Panc1 (cell line): ENCODE data around the gene CASP3. TPM values are rescaled to one million over a fixed set of nuclear protein-coding genes. Genes with fewer than 3 reads are reported as not detected.
A peak's percentile ranks its signal among the peaks of the same experiment; 100 is the strongest.

Experiments used
- ATAC-seq: fragments of 200-7000 bp; cut with Tn5 transposase; 2 replicates; pipeline ENCODE4 v1.9.1; 2020; ENCODE audit warnings: mild to moderate bottlenecking, moderate library complexity
- BruUV-seq: library from RNA; stranded (reverse); fragments of 400-500 nt; replicated peaks from 2 replicates; lab custom pipeline; 2021; lab: Mats Ljungman, UMichigan
- CTCF ChIA-PET: fragments of 300-600 bp; sonication (Branson Sonifier 250); formaldehyde crosslinking; loops from one replicate; lab custom pipeline; 2022; ENCODE audit warnings: antibody characterized with exemption; lab: Charles Lee
- POLR2A ChIA-PET: fragments of 300-600 bp; sonication (Branson Sonifier 250); formaldehyde crosslinking; loops from one replicate; lab custom pipeline; 2022; ENCODE audit warnings: antibody characterized with exemption; lab: Charles Lee
- DNase-seq: peaks from one replicate; pipeline ENCODE4 v3.0.0-alpha.2; 2010; ENCODE audit warnings: low read depth, low spot score
- H3K27ac ChIP-seq: 2 replicates; pipeline ENCODE4 v1.5.1; 2011; ENCODE audit warnings: mild to moderate bottlenecking, low read length, inconsistent platforms
- H3K27me3 ChIP-seq: fragments of 200-500 bp; sonication (Bioruptor generic); 2 replicates; pipeline ENCODE4 v1.6.0; 2014; ENCODE audit warnings: low read length, inconsistent platforms; ENCODE audit not compliant: control insufficient read depth, insufficient read depth
- H3K36me3 ChIP-seq: fragments of 200-500 bp; sonication (Bioruptor generic); 2 replicates; pipeline ENCODE4 v1.5.1; 2014; ENCODE audit warnings: inconsistent platforms, mild to moderate bottlenecking, low read length, moderate library complexity; ENCODE audit not compliant: control insufficient read depth, insufficient read depth
- H3K4me1 ChIP-seq: 2 replicates; pipeline ENCODE4 v1.5.1; 2011; ENCODE audit warnings: inconsistent platforms, mild to moderate bottlenecking, low read length, moderate library complexity; ENCODE audit not compliant: control insufficient read depth, insufficient read depth
- H3K4me3 ChIP-seq, 2 experiments: 2 replicates each; pipeline ENCODE4 v1.5.1; 2011 to 2012; ENCODE audit warnings: low read depth in 2 of 2, low read length in 2 of 2, mild to moderate bottlenecking in 2 of 2, inconsistent platforms in 1 of 2, moderate library complexity in 1 of 2
- H3K9me3 ChIP-seq: fragments of 200-500 bp; sonication (Bioruptor generic); 2 replicates; pipeline ENCODE4 v1.5.1; 2014; ENCODE audit warnings: low read depth, mild to moderate bottlenecking, inconsistent platforms, low read length, moderate library complexity; ENCODE audit not compliant: control insufficient read depth, insufficient read depth
- POLR2AphosphoS5 ChIP-seq: IDR thresholded peaks from 2 replicates; pipeline ENCODE4 v1.6.1; 2012; ENCODE audit warnings: mild to moderate bottlenecking, low read depth, low read length, moderate library complexity
- REST ChIP-seq, 2 experiments: IDR thresholded peaks; 2 replicates each; pipeline ENCODE4 v1.6.1; 2011 to 2012; ENCODE audit warnings: low read depth in 2 of 2, control low read depth in 1 of 2, low read length in 1 of 2, mild to moderate bottlenecking in 1 of 2, moderate library complexity in 1 of 2; ENCODE audit not compliant: insufficient read depth in 1 of 2
- SIN3A ChIP-seq: IDR thresholded peaks from 2 replicates; pipeline ENCODE4 v1.6.1; 2012; ENCODE audit warnings: low read depth, mild to moderate bottlenecking, low read length, moderate library complexity, borderline replicate concordance; ENCODE audit not compliant: insufficient read depth
- TCF7L2 ChIP-seq: IDR thresholded peaks from 2 replicates; pipeline ENCODE4 v1.6.1; 2011; ENCODE audit warnings: mild to moderate bottlenecking, low read depth, low read length, inconsistent platforms
- in situ Hi-C: cut with HindIII; loops from 2 replicates; pipeline ENCODE4 v1.10.0; 2016; ENCODE audit warnings: low sequenced_read_pairs, low pct_unique_long_range_greater_than_20kb
- intact Hi-C: fragments of 100-400 bp; cut with micrococcal nuclease; formaldehyde crosslinking; loops from one replicate; pipeline ENCODE4 v1.10.0; 2022; ENCODE audit not compliant: unreplicated experiment
- total RNA-seq: library from RNA; stranded (reverse); gene quantifications from one replicate; pipeline ENCODE4 v1.2.1, GENCODE V29; 2021; ENCODE audit not compliant: unreplicated experiment
- TF ChIP-seq, protein P1 (sequence below): fragments of 450-650 bp; IDR thresholded peaks from 2 replicates; pipeline ENCODE4 v1.5.1; 2017; ENCODE audit warnings: mild to moderate bottlenecking

CASP3 gene
- total RNA-seq, 1 experiment from 2014 or later, result 24.3 TPM

GRCh38 chr4:184688005-184688404, 38.8 kb upstream of the CASP3 start:
- CTCF ChIA-PET, result no interaction called here
- BruUV-seq, result no TSS peak

DNA sequence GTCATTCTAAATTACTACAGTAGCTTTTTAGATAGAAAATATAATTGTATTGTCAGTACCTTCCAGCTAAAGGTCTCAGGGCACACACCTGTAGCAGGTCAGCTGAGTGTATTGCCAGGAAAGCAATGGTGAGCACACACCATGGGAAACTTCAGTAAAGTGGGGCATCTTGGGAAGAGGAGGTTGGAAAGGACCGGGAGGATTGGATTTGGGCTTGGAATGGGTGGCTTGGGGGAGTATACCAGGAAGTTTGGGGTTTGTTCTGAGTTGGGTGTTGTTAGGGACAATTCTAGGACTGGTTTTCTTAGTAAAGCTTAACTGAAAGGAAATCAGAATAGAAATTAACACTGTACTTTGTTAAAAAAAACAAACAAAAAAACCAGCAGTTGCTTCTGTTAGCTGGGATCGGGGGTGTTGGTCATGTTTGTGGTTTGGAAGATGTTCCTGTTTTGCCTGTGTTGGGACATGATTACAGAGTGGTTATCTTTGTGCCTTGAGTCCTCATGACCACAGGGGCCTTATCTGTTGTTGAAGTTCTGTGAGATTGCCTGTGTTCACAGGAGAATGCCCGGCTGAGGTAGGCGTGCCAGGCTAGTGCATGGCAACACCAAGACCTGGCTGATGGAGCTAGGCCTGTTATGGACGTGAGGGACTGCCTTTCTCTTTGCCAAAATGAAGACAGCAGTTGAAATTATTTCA, 35.4 kb upstream of the CASP3 start:
- ChIA-PET CTCF (no interaction called here), POLR2A (interaction anchor here (0.7 kb wide), 1 partner anchor 35 kb away, joined by 4 read pairs; the partner anchor contains the start of genes CASP3 and PRIMPOL)
- ATAC-seq (no peak), DNase-seq (no peak)
- Histone ChIP-seq H3K4me1 (peaks cover 7% of the 10 kb centered on the region; the same call in 1 of the 2 replicates), H3K27ac (no peak overlapping the region), H3K9me3 (no peaks in the 10 kb centered on the region), H3K36me3 (no peaks in the 10 kb centered on the region), H3K4me3 (no peak overlapping the region), H3K27me3 (no peaks in the 10 kb centered on the region)
- BruUV-seq, result no TSS peak
- in situ Hi-C loops (no loop called here), intact Hi-C loops (no loop called here)
- TF ChIP-seq SIN3A (no peak), POLR2AphosphoS5 (no peak), REST (IDR thresholded peaks at IDR 0.05; ENCODE audit: insufficient read depth in 1 of 2, low read depth in 2 of 2, low read length in 1 of 2) (no peak), TCF7L2 (no peak)
- TF ChIP-seq, protein P1, sequence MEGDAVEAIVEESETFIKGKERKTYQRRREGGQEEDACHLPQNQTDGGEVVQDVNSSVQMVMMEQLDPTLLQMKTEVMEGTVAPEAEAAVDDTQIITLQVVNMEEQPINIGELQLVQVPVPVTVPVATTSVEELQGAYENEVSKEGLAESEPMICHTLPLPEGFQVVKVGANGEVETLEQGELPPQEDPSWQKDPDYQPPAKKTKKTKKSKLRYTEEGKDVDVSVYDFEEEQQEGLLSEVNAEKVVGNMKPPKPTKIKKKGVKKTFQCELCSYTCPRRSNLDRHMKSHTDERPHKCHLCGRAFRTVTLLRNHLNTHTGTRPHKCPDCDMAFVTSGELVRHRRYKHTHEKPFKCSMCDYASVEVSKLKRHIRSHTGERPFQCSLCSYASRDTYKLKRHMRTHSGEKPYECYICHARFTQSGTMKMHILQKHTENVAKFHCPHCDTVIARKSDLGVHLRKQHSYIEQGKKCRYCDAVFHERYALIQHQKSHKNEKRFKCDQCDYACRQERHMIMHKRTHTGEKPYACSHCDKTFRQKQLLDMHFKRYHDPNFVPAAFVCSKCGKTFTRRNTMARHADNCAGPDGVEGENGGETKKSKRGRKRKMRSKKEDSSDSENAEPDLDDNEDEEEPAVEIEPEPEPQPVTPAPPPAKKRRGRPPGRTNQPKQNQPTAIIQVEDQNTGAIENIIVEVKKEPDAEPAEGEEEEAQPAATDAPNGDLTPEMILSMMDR, result no peak

More at GRCh38 chr4:184688005-184688404, 38.8 kb upstream of the CASP3 start:
- no peak for TF ChIP-seq SIN3A
- TF ChIP-seq POLR2AphosphoS5, result no peak
- no peak for TF ChIP-seq TCF7L2
- TF ChIP-seq, protein P1, result no peak
- no peak for TF ChIP-seq REST (IDR thresholded peaks at IDR 0.05; ENCODE audit: insufficient read depth in 1 of 2, low read depth in 2 of 2, low read length in 1 of 2)
- H3K27ac ChIP-seq, result peak overlapping the region; percentile 18; the same call in 1 of the 2 replicates
- DNase-seq (no peak), ATAC-seq (peak; percentile 36; the same call in 1 of the 2 replicates)
- intact Hi-C loops, result no loop called here
- no peaks in the 10 kb centered on the region for H3K27me3 ChIP-seq
- H3K9me3 ChIP-seq, result no peaks in the 10 kb centered on the region
- H3K4me1 ChIP-seq, result peaks cover 7% of the 10 kb centered on the region; the same call in 1 of the 2 replicates
- H3K4me3 ChIP-seq, result no peak overlapping the region
- in situ Hi-C loops, result no loop called here
- POLR2A ChIA-PET, result no interaction called here
- no peaks in the 10 kb centered on the region; the same call in 1 of the 2 replicates for H3K36me3 ChIP-seq
